GM12878 (cell line): ENCODE data around the gene SALL1. TPM values are rescaled to one million over a fixed set of nuclear protein-coding genes. Genes with fewer than 3 reads are reported as not detected.

Experiments used
- ATAC-seq: fragments of 200-7000 bp; cut with Tn5 transposase; 3 replicates; pipeline ENCODE4 v1.9.1; 2020; ENCODE audit warnings: mild to moderate bottlenecking, moderate library complexity
- BruUV-seq: library from RNA; stranded (reverse); fragments of 400-500 nt; replicated peaks from 2 replicates; lab custom pipeline; 2021; lab: Mats Ljungman, UMichigan
- CTCF ChIA-PET: fragments of 300-600 bp; sonication (Branson Sonifier 250); formaldehyde crosslinking; extraction: SDS; loops from one replicate; lab custom pipeline; 2021; ENCODE audit warnings: inconsistent platforms; lab: Yijun Ruan, JAX
- POLR2A ChIA-PET: fragments of 350-600 bp; formaldehyde crosslinking; extraction: SDS; loops from one replicate; lab custom pipeline; 2021; ENCODE audit warnings: inconsistent platforms; lab: Charles Lee
- RAD21 ChIA-PET: fragments of 300-600 bp; sonication (Branson Sonifier 250); formaldehyde crosslinking; loops from one replicate; lab custom pipeline; 2023; ENCODE audit warnings: antibody characterized with exemption; ENCODE audit not compliant: unreplicated experiment; lab: Charles Lee
- SMC1A ChIA-PET: fragments of 300-600 bp; sonication (Branson Sonifier 250); formaldehyde crosslinking; loops from one replicate; lab custom pipeline; 2023; ENCODE audit not compliant: unreplicated experiment, uncharacterized antibody; lab: Charles Lee
- DNase-seq: peaks from one replicate; pipeline ENCODE4 v3.0.0-alpha.2; 2011; ENCODE audit warnings: low read depth, low spot score
- FAIRE-seq: peaks from 3 replicates; lab custom pipeline; 2011; peaks lifted over from hg19 to GRCh38; lab: Jason Lieb, UNC
- H2AFZ ChIP-seq: 2 replicates; pipeline ENCODE4 v1.6.0; 2011; ENCODE audit warnings: low read depth, low read length, control low read depth; ENCODE audit not compliant: control insufficient read depth
- H3K27ac ChIP-seq: 2 replicates; pipeline ENCODE4 v1.5.1; 2011; ENCODE audit warnings: control low read depth; ENCODE audit not compliant: control insufficient read depth, insufficient read depth
- H3K27me3 ChIP-seq, 2 experiments: replicated peaks in 1 of 2; 2 replicates each; pipeline versions ENCODE4 v1.6.0 to v1.6.1; 2011; ENCODE audit warnings: low read length in 1 of 2; ENCODE audit not compliant: control insufficient read depth in 2 of 2, insufficient read depth in 2 of 2
- H3K36me3 ChIP-seq, 2 experiments: 2 replicates each; pipeline ENCODE4 v1.5.1; 2011; ENCODE audit warnings: low read length in 1 of 2; ENCODE audit not compliant: control insufficient read depth in 2 of 2, insufficient read depth in 2 of 2
- H3K4me1 ChIP-seq: 2 replicates; pipeline ENCODE4 v1.6.1; 2011; ENCODE audit warnings: mild to moderate bottlenecking, low read length, moderate library complexity, mixed read lengths; ENCODE audit not compliant: control insufficient read depth, insufficient read depth
- H3K4me2 ChIP-seq: 2 replicates; pipeline ENCODE4 v1.6.0; 2011; ENCODE audit warnings: control low read depth; ENCODE audit not compliant: control insufficient read depth, insufficient read depth
- H3K4me3 ChIP-seq: fragments of 200-600 bp; sonication (generic); 2 replicates; pipeline ENCODE4 v1.5.1; 2016
- H3K79me2 ChIP-seq: 2 replicates; pipeline ENCODE4 v1.6.0; 2011; ENCODE audit warnings: low read length; ENCODE audit not compliant: control insufficient read depth, insufficient read depth
- H3K9ac ChIP-seq: 2 replicates; pipeline ENCODE4 v1.8.0; 2011; ENCODE audit warnings: low read length, control low read depth, mixed read lengths; ENCODE audit not compliant: control insufficient read depth, insufficient read depth
- H3K9me3 ChIP-seq: replicated peaks from 3 replicates; pipeline ENCODE4 v1.5.1; 2011; ENCODE audit warnings: mild to moderate bottlenecking, low read length; ENCODE audit not compliant: control insufficient read depth, insufficient read depth
- H4K20me1 ChIP-seq: 2 replicates; pipeline ENCODE4 v1.6.0; 2011; ENCODE audit not compliant: control insufficient read depth, insufficient read depth
- HDGF ChIP-seq: fragments of 450-650 bp; IDR thresholded peaks from 2 replicates; pipeline ENCODE4 v1.6.1; 2016; ENCODE audit warnings: antibody characterized with exemption
- HSF1 ChIP-seq: fragments of 150-350 bp; IDR thresholded peaks from 2 replicates; pipeline ENCODE4 v1.6.1; 2014; ENCODE audit warnings: mild to moderate bottlenecking, low read depth, low read length
- PBX3 ChIP-seq: IDR thresholded peaks from 2 replicates; pipeline ENCODE4 v1.6.1; 2011; ENCODE audit warnings: mild to moderate bottlenecking, low read depth, low read length, moderate library complexity; ENCODE audit not compliant: insufficient replicate concordance
- SRF ChIP-seq, 2 experiments: IDR thresholded peaks; 2 replicates each; pipeline ENCODE4 v1.6.1; 2011; ENCODE audit warnings: low read depth in 2 of 2, low read length in 2 of 2, mild to moderate bottlenecking in 1 of 2, moderate library complexity in 1 of 2
- ZNF384 ChIP-seq: IDR thresholded peaks from 2 replicates; pipeline ENCODE4 v1.6.1; 2012; ENCODE audit warnings: low read depth, mild to moderate bottlenecking, low read length, improper control_type of control experiment, borderline replicate concordance
- WGBS: methylation state at CpG from one replicate; pipeline ENCODE4 v1.1.6; 2016; ENCODE audit warnings: low lambda C conversion rate; ENCODE audit not compliant: insufficient replicate concordance, insufficient coverage; ENCODE audit errors: missing lambda C conversion rate; 5-methylcytosine and 5-hydroxymethylcytosine counted together
- in situ Hi-C: fragments of 300-500 bp; cut with MboI; formaldehyde crosslinking; loops from 9 replicates; pipeline ENCODE4 v1.14.3; 2018; ENCODE audit warnings: mixed read lengths
- intact Hi-C: fragments of 100-400 bp; cut with micrococcal nuclease; formaldehyde crosslinking; loops from one replicate; pipeline ENCODE4 v1.14.2; 2022; ENCODE audit not compliant: unreplicated experiment
- polyA plus RNA-seq, 11 experiments: library from polyadenylated mRNA; depleted of rRNA in 4 of 11; unstranded in 6 of 11; stranded (reverse) in 5 of 11; fragments of >200 nt; fragmentation: Nextera tagmentation in 4 of 11; fragmentation: Illumina TruSeq in 1 of 11; extraction: Ambion mirVana in 4 of 11; extraction: Trizol in 1 of 11; gene quantifications; 1 replicate in 1 of 11; 2 replicates in 10 of 11; pipeline versions ENCODE4 v1.2.1 to v1.2.3, GENCODE V29; 2011 to 2016; ENCODE audit warnings: inconsistent platforms in 2 of 11, missing spikeins in 2 of 11, low read depth in 1 of 11
- total RNA-seq, 4 experiments: library from RNA; depleted of rRNA in 3 of 4; stranded (reverse); fragments of >200 nt in 3 of 4; fragmentation: Illumina TruSeq in 1 of 4; extraction: Trizol in 1 of 4; gene quantifications; 2 replicates each; pipeline versions ENCODE4 v1.2.1 to v1.2.3, GENCODE V29; 2013 to 2021

Gene SALL1
- total and polyA plus RNA-seq, 10 of the 15 experiments (the other 5 are each of a cell fraction or from before 2014, with no cell fraction given) = 0.01 to 0.08 (median 0.03) TPM; not detected in 6

GRCh38 chr16:51103590-51103989 is 47.5 kb downstream of the SALL1 start:
- Histone ChIP-seq H3K27me3 (no peaks in the 10 kb centered on the region), H3K4me3 (no peak overlapping the region), H3K79me2 (no peaks in the 10 kb centered on the region), H3K4me1 (no peaks in the 10 kb centered on the region), H3K36me3 (no peaks in the 10 kb centered on the region), H3K27ac (no peak overlapping the region), H2AFZ (no peak overlapping the region), H3K9me3 (no peaks in the 10 kb centered on the region), H3K9ac (no peak overlapping the region), H4K20me1 (no peaks in the 10 kb centered on the region), H3K4me2 (no peak overlapping the region)
- FAIRE-seq = no peak
- ChIA-PET SMC1A (no interaction called here), RAD21 (no interaction called here), CTCF (interaction anchor here (0.6 kb wide), 1 partner anchor 438 kb away, joined by 3 read pairs; no protein-coding TSS in a partner anchor), POLR2A (no interaction called here)
- WGBS = 0% methylated on average over 4 of the region's 4 CpGs
- DNase-seq = no peak
- no peak for ATAC-seq
- intact Hi-C loops = no loop called here
- in situ Hi-C loops = no loop called here
- no TSS peak for BruUV-seq
- TF ChIP-seq HSF1 (no peak), SRF (IDR thresholded peaks at IDR 0.05; ENCODE audit: low read depth in 2 of 2, low read length in 2 of 2) (no peak), PBX3 (no peak), ZNF384 (no peak), HDGF (no peak)
